CD4-positive, alpha-beta T cell (primary cell): ENCODE results near the gene SETD1B. TPM values are rescaled to one million over a fixed set of nuclear protein-coding genes. Genes with fewer than 3 reads are reported as not detected.

ENCODE experiments used
- ATAC-seq: fragments of 200-7000 bp; cut with Tn5 transposase; one replicate; pipeline ENCODE4 v1.10.0; 2022; ENCODE audit warnings: mild to moderate bottlenecking; ENCODE audit not compliant: poor library complexity
- CTCF ChIA-PET: fragments of 350-600 bp; sonication (Branson Sonifier 250); formaldehyde crosslinking; loops from one replicate; lab custom pipeline; 2021; ENCODE audit warnings: antibody characterized with exemption, inconsistent platforms; lab: Charles Lee
- POLR2A ChIA-PET: fragments of 350-600 bp; sonication (Branson Sonifier 250); formaldehyde crosslinking; loops from one replicate; lab custom pipeline; 2021; ENCODE audit warnings: antibody characterized with exemption, inconsistent platforms; lab: Charles Lee
- DNase-seq, 14 experiments: peaks; one replicate each; pipeline ENCODE4 v3.0.0-alpha.2; 2013 to 2020; ENCODE audit warnings: mixed read lengths in 2 of 14
- H3K27ac ChIP-seq, 2 donors: one replicate each; pipeline versions ENCODE4 v1.5.1 to v1.7.0; 2013; ENCODE audit warnings: low read length in 2 of 2, low read depth in 1 of 2, mild to moderate bottlenecking in 1 of 2
- H3K27me3 ChIP-seq, 2 experiments: 1 replicate in 1 of 2; 2 replicates in 1 of 2; pipeline versions ENCODE4 v1.6.1 to v1.7.0; 2013; ENCODE audit warnings: low read length in 2 of 2, control low read depth in 1 of 2, mild to moderate bottlenecking in 1 of 2, moderate library complexity in 1 of 2; ENCODE audit not compliant: insufficient read depth in 2 of 2, control insufficient read depth in 1 of 2
- H3K36me3 ChIP-seq: one replicate; pipeline ENCODE4 v1.6.1; 2013; ENCODE audit warnings: low read length, control low read depth; ENCODE audit not compliant: insufficient read depth
- H3K4me1 ChIP-seq: one replicate; pipeline ENCODE4 v1.6.1; 2013; ENCODE audit warnings: low read length, control low read depth; ENCODE audit not compliant: insufficient read depth
- H3K4me3 ChIP-seq: one replicate; pipeline ENCODE4 v1.5.1; 2013; ENCODE audit warnings: mild to moderate bottlenecking, low read length, moderate library complexity
- H3K9me3 ChIP-seq, 2 experiments: 1 replicate in 1 of 2; 2 replicates in 1 of 2; pipeline versions ENCODE4 v1.6.1 to v1.7.0; 2013; ENCODE audit warnings: low read length in 2 of 2, mild to moderate bottlenecking in 2 of 2, control low read depth in 1 of 2, moderate library complexity in 1 of 2; ENCODE audit not compliant: control insufficient read depth in 1 of 2, insufficient read depth in 1 of 2
- H3K27ac Mint-ChIP-seq: one replicate; pipeline ENCODE4 v1.8.0; 2020; ENCODE audit warnings: mixed read lengths
- H3K27me3 Mint-ChIP-seq: one replicate; pipeline ENCODE4 v1.8.0; 2021; ENCODE audit warnings: mixed read lengths
- H3K36me3 Mint-ChIP-seq: one replicate; pipeline ENCODE4 v1.8.0; 2021; ENCODE audit warnings: low read depth, mixed read lengths
- H3K4me1 Mint-ChIP-seq: one replicate; pipeline ENCODE4 v1.8.0; 2021; ENCODE audit warnings: low read depth, mixed read lengths
- H3K4me3 Mint-ChIP-seq: one replicate; pipeline ENCODE4 v1.8.0; 2020; ENCODE audit warnings: mild to moderate bottlenecking, mixed read lengths
- H3K9me3 Mint-ChIP-seq: one replicate; pipeline ENCODE4 v1.8.0; 2020; ENCODE audit warnings: mixed read lengths
- intact Hi-C, 2 experiments: fragments of 100-400 bp; cut with DNase I in 1 of 2; cut with micrococcal nuclease in 1 of 2; formaldehyde crosslinking; loops; one replicate each; pipeline versions ENCODE4 v1.15.1 to v1.9.0; 2023 to 2025; cut with DNase I, micrococcal nuclease
- total RNA-seq, 174 experiments: library from RNA in 2 of 174; stranded (reverse) in 2 of 174; gene quantifications; one replicate each; pipeline ENCODE4 v1.2.3 and lab custom pipeline; 2021 to 2026
- TF ChIP-seq, protein P1 (sequence below): fragments of 200-600 bp; IDR thresholded peaks from one replicate; pipeline ENCODE4 v1.8.0; 2022; ENCODE audit warnings: antibody characterized with exemption, mild to moderate bottlenecking

SETD1B gene
- total RNA-seq, 2 experiments from 2014 or later: 146 to 151 TPM

DNA sequence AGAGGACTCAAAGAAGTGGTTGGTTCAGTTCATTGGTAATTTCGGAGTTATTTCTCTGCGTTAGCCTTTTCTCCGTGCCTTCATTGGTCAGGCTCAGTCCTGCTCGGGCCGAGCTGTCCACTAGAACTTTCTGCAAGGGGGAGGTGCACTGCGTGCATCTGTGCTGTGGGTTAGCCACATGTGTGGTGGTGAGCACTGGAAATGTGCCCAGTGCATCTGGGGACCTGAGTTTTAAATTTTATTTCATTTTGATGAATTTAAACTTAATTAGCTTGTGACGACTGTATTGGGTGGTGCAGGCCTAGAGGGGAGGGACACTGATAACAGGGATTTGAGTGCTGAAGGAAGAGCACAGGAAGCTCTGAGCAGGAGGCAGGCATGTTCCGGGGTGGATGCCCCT, 24.5 kb downstream of the SETD1B start:
- CTCF ChIA-PET: interaction anchor here (2.5 to 5.7 kb wide), 2 partner anchors 10 to 34 kb away, joined by 9 to 38 read pairs; partner anchors contain the start of gene RHOF
- peak overlapping the region; percentile 59 for H3K27ac Mint-ChIP-seq
- Histone ChIP-seq H3K36me3 (peaks cover 81% of the 10 kb centered on the region), H3K4me1 (no peaks in the 10 kb centered on the region), H3K4me3 (no peak overlapping the region), H3K27me3 (no peaks in the 10 kb centered on the region), H3K9me3 (no peaks in the 10 kb centered on the region), H3K27ac (no peak overlapping the region)
- H3K4me3 Mint-ChIP-seq: peak overlapping the region; percentile 42
- intact Hi-C loops: no loop called here
- H3K4me1 Mint-ChIP-seq: no peaks in the 10 kb centered on the region
- POLR2A ChIA-PET: interaction anchor here (0.9 to 1.2 kb wide), 3 partner anchors 11 to 142 kb away, joined by 3 to 8 read pairs (median 5); no protein-coding TSS in a partner anchor
- no peaks in the 10 kb centered on the region for H3K9me3 Mint-ChIP-seq
- no peaks in the 10 kb centered on the region for H3K27me3 Mint-ChIP-seq
- no peak for ATAC-seq
- H3K36me3 Mint-ChIP-seq: peaks cover 88% of the 10 kb centered on the region
- DNase-seq: no peak
- TF ChIP-seq, protein P1, sequence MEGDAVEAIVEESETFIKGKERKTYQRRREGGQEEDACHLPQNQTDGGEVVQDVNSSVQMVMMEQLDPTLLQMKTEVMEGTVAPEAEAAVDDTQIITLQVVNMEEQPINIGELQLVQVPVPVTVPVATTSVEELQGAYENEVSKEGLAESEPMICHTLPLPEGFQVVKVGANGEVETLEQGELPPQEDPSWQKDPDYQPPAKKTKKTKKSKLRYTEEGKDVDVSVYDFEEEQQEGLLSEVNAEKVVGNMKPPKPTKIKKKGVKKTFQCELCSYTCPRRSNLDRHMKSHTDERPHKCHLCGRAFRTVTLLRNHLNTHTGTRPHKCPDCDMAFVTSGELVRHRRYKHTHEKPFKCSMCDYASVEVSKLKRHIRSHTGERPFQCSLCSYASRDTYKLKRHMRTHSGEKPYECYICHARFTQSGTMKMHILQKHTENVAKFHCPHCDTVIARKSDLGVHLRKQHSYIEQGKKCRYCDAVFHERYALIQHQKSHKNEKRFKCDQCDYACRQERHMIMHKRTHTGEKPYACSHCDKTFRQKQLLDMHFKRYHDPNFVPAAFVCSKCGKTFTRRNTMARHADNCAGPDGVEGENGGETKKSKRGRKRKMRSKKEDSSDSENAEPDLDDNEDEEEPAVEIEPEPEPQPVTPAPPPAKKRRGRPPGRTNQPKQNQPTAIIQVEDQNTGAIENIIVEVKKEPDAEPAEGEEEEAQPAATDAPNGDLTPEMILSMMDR: no peak

DNA sequence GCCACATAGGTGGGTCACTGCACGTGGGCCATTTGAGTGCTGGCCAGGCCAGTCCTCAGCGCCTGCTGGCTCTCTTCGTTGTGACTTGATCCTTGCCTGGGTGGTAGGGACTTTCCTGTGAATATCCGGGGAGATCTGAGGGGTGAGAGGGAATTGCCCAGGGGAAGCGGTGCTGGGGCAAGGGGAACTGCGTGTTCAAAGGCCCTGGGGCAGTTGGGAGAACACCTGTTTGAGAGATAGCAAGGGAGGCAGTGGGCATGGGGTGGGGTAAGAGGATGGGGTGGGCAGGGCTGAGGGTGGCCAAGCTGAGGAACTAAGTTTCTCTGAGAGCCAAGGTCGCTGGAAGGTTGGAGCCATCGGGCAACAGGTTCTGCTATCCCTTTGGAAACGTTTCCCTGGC, 25.0 kb downstream of the SETD1B start:
- H3K9me3 ChIP-seq: no peaks in the 10 kb centered on the region
- Mint-ChIP-seq H3K4me1 (no peaks in the 10 kb centered on the region), H3K27me3 (no peaks in the 10 kb centered on the region), H3K36me3 (peaks cover 85% of the 10 kb centered on the region), H3K9me3 (no peaks in the 10 kb centered on the region), H3K27ac (peak overlapping the region; percentile 59), H3K4me3 (no peak overlapping the region)
- H3K27ac ChIP-seq: peak overlapping the region in 1 of 2 donors; percentile 10
- TF ChIP-seq, protein P1: no peak
- ChIA-PET POLR2A (interaction anchor here (1.2 kb wide), 1 partner anchor 34 kb away, joined by 8 read pairs; no protein-coding TSS in a partner anchor), CTCF (interaction anchor here (2.5 to 5.7 kb wide), 2 partner anchors 9 to 34 kb away, joined by 9 to 38 read pairs; partner anchors contain the start of gene RHOF)
- H3K36me3 ChIP-seq: peaks cover 75% of the 10 kb centered on the region
- ATAC-seq (no peak), DNase-seq (no peak)
- intact Hi-C loops: no loop called here
- H3K4me3 ChIP-seq: no peak overlapping the region
- no peaks in the 10 kb centered on the region for H3K4me1 ChIP-seq
- no peaks in the 10 kb centered on the region for H3K27me3 ChIP-seq

DNA sequence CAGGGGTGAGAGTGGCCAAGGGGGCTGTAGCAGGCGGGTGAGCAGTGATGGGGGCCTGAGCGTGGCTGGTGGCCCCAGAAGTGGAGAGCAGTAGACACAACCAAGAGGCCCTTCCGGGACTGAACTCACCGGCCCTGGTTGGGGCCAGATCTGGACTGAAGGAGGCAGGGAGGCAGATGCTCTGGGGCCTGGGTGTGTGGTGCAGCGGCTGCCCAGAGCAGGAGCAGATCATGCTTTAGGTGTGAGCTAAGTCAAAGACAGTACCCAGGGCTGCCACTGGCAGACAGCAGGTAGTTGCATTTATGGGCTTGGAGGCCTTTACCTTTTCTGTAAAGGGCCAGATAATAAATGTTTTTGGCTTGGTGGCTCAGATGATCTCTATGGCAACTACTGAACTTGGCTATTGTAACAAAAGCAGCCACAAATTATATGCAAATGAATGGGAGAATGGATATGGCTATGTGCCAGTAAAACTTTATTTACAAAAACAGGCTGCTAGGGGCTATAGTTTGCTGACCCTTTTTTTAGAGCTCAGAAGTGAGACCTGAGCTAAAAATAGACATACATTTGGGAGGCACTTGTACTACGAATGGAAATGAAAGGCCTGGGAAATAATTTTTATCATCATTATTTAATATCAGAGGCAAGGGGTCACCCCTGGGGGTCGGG, 25.6 kb downstream of the SETD1B start:
- Histone ChIP-seq H3K9me3 (no peaks in the 10 kb centered on the region), H3K36me3 (peaks cover 70% of the 10 kb centered on the region), H3K4me1 (no peaks in the 10 kb centered on the region), H3K4me3 (no peak overlapping the region), H3K27me3 (no peaks in the 10 kb centered on the region), H3K27ac (peak overlapping the region in 1 of 2 donors; percentile 10)
- ATAC-seq (no peak), DNase-seq (no peak)
- H3K4me1 Mint-ChIP-seq: no peaks in the 10 kb centered on the region
- H3K9me3 Mint-ChIP-seq: no peaks in the 10 kb centered on the region
- H3K27me3 Mint-ChIP-seq: no peaks in the 10 kb centered on the region
- H3K4me3 Mint-ChIP-seq: no peak overlapping the region
- intact Hi-C loops: no loop called here
- peak overlapping the region; percentile 59 for H3K27ac Mint-ChIP-seq
- ChIA-PET CTCF (interaction anchor here (2.5 to 5.7 kb wide), 2 partner anchors 9 to 35 kb away, joined by 9 to 38 read pairs; partner anchors contain the start of gene RHOF), POLR2A (no interaction called here)
- H3K36me3 Mint-ChIP-seq: peaks cover 79% of the 10 kb centered on the region
- TF ChIP-seq, protein P1: no peak
